Astrocyte (in vitro differentiated cells and primary cell): ENCODE data around the gene TEKT3. TPM values are rescaled to one million over a fixed set of nuclear protein-coding genes. Genes with fewer than 3 reads are reported as not detected.
A peak's percentile ranks its signal among the peaks of the same experiment; 100 is the strongest.

ENCODE experiments used
- DNase-seq: peaks from one replicate; pipeline ENCODE4 v3.0.0-alpha.2; 2010; ENCODE audit warnings: low read depth
- FAIRE-seq: peaks from 2 replicates; lab custom pipeline; 2011; peaks lifted over from hg19 to GRCh38; lab: Jason Lieb, UNC
- H2AFZ ChIP-seq: 2 replicates; pipeline ENCODE4 v1.6.0; 2012; ENCODE audit warnings: low read depth, low read length, inconsistent platforms
- H3K27ac ChIP-seq: 2 replicates; pipeline ENCODE4 v1.5.1; 2011; ENCODE audit warnings: low read depth, low read length, inconsistent platforms
- H3K27me3 ChIP-seq: 2 replicates; pipeline ENCODE4 v1.6.0; 2011; ENCODE audit warnings: low read length, inconsistent platforms; ENCODE audit not compliant: insufficient read depth
- H3K36me3 ChIP-seq: 2 replicates; pipeline ENCODE4 v1.5.1; 2011; ENCODE audit warnings: low read length, inconsistent platforms; ENCODE audit not compliant: insufficient read depth
- H3K4me1 ChIP-seq: 2 replicates; pipeline ENCODE4 v1.5.1; 2011; ENCODE audit warnings: low read length, inconsistent platforms; ENCODE audit not compliant: insufficient read depth
- H3K4me2 ChIP-seq: 2 replicates; pipeline ENCODE4 v1.6.0; 2012; ENCODE audit warnings: low read length, inconsistent platforms
- H3K4me3 ChIP-seq: 2 replicates; pipeline ENCODE4 v1.5.1; 2011; ENCODE audit warnings: low read depth, mild to moderate bottlenecking, low read length, inconsistent platforms; ENCODE audit not compliant: insufficient read depth
- H3K79me2 ChIP-seq: 2 replicates; pipeline ENCODE4 v1.6.0; 2012; ENCODE audit warnings: mild to moderate bottlenecking, low read length, inconsistent platforms; ENCODE audit not compliant: insufficient read depth
- H3K9ac ChIP-seq: 2 replicates; pipeline ENCODE4 v1.6.0; 2012; ENCODE audit warnings: mild to moderate bottlenecking, low read length, inconsistent platforms
- H3K9me3 ChIP-seq: 2 replicates; pipeline ENCODE4 v1.5.1; 2012; ENCODE audit warnings: low read depth, mild to moderate bottlenecking, low read length, inconsistent platforms; ENCODE audit not compliant: insufficient read depth
- H4K20me1 ChIP-seq: 2 replicates; pipeline ENCODE4 v1.6.0; 2012; ENCODE audit warnings: low read length, inconsistent platforms; ENCODE audit not compliant: insufficient read depth
- H3K27ac Mint-ChIP-seq: one replicate; pipeline ENCODE4 v1.8.0; 2021; ENCODE audit warnings: mild to moderate bottlenecking, mixed read lengths; ENCODE audit not compliant: unreplicated experiment
- H3K27me3 Mint-ChIP-seq: one replicate; pipeline ENCODE4 v1.8.0; 2021; ENCODE audit warnings: low read depth, mixed read lengths; ENCODE audit not compliant: unreplicated experiment
- H3K36me3 Mint-ChIP-seq: one replicate; pipeline ENCODE4 v1.8.0; 2021; ENCODE audit warnings: low read depth, mixed read lengths; ENCODE audit not compliant: unreplicated experiment
- H3K4me1 Mint-ChIP-seq: one replicate; pipeline ENCODE4 v1.8.0; 2021; ENCODE audit warnings: low read depth, mixed read lengths; ENCODE audit not compliant: unreplicated experiment
- H3K4me3 Mint-ChIP-seq: one replicate; pipeline ENCODE4 v1.8.0; 2021; ENCODE audit warnings: mild to moderate bottlenecking, moderate library complexity, mixed read lengths; ENCODE audit not compliant: unreplicated experiment
- H3K9me3 Mint-ChIP-seq: one replicate; pipeline ENCODE4 v1.8.0; 2021; ENCODE audit warnings: mild to moderate bottlenecking, mixed read lengths; ENCODE audit not compliant: unreplicated experiment
- EZH2 ChIP-seq: IDR thresholded peaks from 2 replicates; pipeline ENCODE4 v1.6.1; 2012; ENCODE audit warnings: mild to moderate bottlenecking, low read length, inconsistent platforms; ENCODE audit not compliant: insufficient read depth
- total RNA-seq: library from RNA; stranded (reverse); gene quantifications from 2 replicates; pipeline ENCODE4 v1.2.1, GENCODE V29; 2021
- TF ChIP-seq, protein P1 (sequence below): IDR thresholded peaks from 2 replicates; pipeline ENCODE4 v1.5.1; 2011; ENCODE audit warnings: low read depth, mild to moderate bottlenecking, inconsistent platforms, low read length, moderate library complexity; ENCODE audit not compliant: insufficient read depth

The TEKT3 gene
- total RNA-seq, 1 donor from 2014 or later, result not detected

DNA sequence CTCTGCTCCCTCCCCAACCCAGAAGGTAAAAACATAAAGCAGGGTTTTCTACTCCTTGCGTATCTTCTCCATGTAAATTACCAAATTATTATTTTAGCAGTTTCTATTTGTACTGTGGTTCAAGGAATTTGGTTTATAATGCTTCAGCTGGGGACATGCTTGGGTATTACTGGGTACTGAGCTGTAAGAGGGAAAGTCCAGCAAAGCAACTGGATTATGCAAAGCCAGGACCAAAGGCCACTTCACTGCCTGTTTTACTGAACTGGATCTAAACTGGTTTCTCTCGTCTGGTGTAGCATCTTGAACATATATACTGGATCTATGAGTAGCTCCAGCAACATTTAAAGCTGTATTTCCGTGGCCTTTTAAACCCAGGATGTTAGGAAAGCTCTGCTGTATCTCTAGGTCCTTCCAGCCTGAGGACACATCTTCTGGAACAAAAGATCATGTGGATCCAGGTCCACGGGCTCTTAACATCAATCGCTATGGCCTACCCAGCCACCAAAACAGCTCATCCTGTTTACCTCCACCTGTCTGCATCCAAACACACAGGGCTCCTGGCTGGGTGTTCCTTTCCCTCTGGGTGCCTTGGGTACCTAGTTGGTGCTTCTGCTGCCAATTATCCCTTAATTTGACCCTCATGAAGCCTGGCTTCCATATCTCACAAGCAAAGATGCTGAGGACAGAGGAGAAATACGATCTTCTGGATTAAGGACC lies 83.4 kb downstream of the TEKT3 start:
- Histone ChIP-seq H3K4me2 (peak overlapping the region; percentile 67), H3K36me3 (no peaks in the 10 kb centered on the region), H3K9ac (peak overlapping the region; percentile 20), H3K9me3 (no peaks in the 10 kb centered on the region), H3K4me1 (peaks cover 37% of the 10 kb centered on the region), H3K27me3 (no peaks in the 10 kb centered on the region), H3K4me3 (no peak overlapping the region), H3K79me2 (peaks cover 35% of the 10 kb centered on the region), H3K27ac (no peak overlapping the region), H2AFZ (peak overlapping the region; percentile 25), H4K20me1 (peaks cover 30% of the 10 kb centered on the region)
- no peak for TF ChIP-seq EZH2
- TF ChIP-seq, protein P1, sequence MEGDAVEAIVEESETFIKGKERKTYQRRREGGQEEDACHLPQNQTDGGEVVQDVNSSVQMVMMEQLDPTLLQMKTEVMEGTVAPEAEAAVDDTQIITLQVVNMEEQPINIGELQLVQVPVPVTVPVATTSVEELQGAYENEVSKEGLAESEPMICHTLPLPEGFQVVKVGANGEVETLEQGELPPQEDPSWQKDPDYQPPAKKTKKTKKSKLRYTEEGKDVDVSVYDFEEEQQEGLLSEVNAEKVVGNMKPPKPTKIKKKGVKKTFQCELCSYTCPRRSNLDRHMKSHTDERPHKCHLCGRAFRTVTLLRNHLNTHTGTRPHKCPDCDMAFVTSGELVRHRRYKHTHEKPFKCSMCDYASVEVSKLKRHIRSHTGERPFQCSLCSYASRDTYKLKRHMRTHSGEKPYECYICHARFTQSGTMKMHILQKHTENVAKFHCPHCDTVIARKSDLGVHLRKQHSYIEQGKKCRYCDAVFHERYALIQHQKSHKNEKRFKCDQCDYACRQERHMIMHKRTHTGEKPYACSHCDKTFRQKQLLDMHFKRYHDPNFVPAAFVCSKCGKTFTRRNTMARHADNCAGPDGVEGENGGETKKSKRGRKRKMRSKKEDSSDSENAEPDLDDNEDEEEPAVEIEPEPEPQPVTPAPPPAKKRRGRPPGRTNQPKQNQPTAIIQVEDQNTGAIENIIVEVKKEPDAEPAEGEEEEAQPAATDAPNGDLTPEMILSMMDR, result no peak
- Mint-ChIP-seq H3K36me3 (peaks cover 26% of the 10 kb centered on the region), H3K4me1 (peaks cover 15% of the 10 kb centered on the region), H3K4me3 (no peak overlapping the region), H3K27ac (no peak overlapping the region), H3K9me3 (no peaks in the 10 kb centered on the region), H3K27me3 (no peaks in the 10 kb centered on the region)
- DNase-seq (no peak), FAIRE-seq (no peak)

DNA sequence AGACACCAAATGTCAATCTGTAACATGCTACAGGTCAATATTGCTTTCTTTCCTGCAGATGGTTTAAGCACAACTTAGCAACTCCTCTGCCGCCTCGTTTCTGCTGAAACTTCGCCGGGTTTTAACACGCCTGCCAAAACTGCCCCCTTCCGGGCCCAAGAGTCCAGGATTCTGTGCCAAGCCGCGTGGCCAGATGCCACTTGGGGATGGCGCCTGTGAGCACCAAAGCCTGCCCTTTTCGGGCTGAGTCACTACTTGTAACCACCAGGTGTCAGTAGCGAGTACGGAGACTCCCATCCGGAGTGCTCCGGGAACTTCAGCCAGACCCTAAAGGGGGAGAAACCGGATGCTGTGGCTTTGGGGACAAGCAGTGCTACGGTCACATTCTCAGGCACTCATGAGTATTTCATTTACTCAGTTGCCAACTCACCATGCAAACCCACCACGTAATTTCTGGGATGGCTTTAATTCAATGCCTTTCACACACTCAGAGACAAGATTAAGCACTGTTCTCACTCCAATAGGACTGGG lies 84.1 kb downstream of the TEKT3 start:
- peak overlapping the region; percentile 20 for H3K4me3 ChIP-seq
- no peaks in the 10 kb centered on the region for H3K27me3 Mint-ChIP-seq
- H4K20me1 ChIP-seq, result peaks cover 30% of the 10 kb centered on the region
- peak overlapping the region; percentile 44 for H3K27ac Mint-ChIP-seq
- H3K79me2 ChIP-seq, result peaks cover 41% of the 10 kb centered on the region
- peak; percentile 55 for DNase-seq
- no peaks in the 10 kb centered on the region for H3K27me3 ChIP-seq
- FAIRE-seq, result peak; percentile 34
- H3K9ac ChIP-seq, result peak overlapping the region; percentile 20
- H3K27ac ChIP-seq, result no peak overlapping the region
- no peaks in the 10 kb centered on the region for H3K9me3 Mint-ChIP-seq
- TF ChIP-seq, protein P1, result peak; percentile 85
- no peak for TF ChIP-seq EZH2
- no peaks in the 10 kb centered on the region for H3K36me3 ChIP-seq
- peaks cover 32% of the 10 kb centered on the region for H3K4me1 ChIP-seq
- peak overlapping the region; percentile 67 for H3K4me2 ChIP-seq
- H3K4me3 Mint-ChIP-seq, result peak overlapping the region; percentile 58
- H3K9me3 ChIP-seq, result no peaks in the 10 kb centered on the region
- H3K4me1 Mint-ChIP-seq, result peaks cover 14% of the 10 kb centered on the region
- H2AFZ ChIP-seq, result peak overlapping the region; percentile 25
- peaks cover 26% of the 10 kb centered on the region for H3K36me3 Mint-ChIP-seq

DNA sequence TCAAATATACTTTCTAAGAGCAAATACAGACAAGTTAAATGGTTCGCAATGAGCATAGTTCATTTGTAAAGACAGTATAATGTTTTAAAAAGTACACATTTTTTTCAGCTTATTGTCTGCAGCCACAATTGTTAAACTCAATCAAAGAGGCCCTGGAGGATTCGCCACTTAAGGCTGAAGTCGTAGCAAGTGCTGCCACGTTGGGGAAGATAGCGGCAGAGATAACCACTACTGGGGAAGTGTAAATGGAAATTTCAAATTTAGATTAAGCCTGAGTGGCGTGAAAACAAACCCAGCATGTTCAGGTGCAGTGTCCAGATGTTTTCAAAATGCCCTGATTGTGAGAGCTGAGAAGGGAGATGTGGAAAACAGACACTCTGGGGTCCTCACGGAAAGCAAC lies 84.7 kb downstream of the TEKT3 start:
- Histone ChIP-seq H3K27me3 (no peaks in the 10 kb centered on the region), H3K9me3 (no peaks in the 10 kb centered on the region), H3K9ac (peak overlapping the region; percentile 20), H3K4me2 (peak overlapping the region; percentile 67), H4K20me1 (peaks cover 30% of the 10 kb centered on the region), H3K79me2 (peaks cover 44% of the 10 kb centered on the region), H3K36me3 (peaks cover 2% of the 10 kb centered on the region), H3K4me3 (no peak overlapping the region), H2AFZ (no peak overlapping the region), H3K27ac (no peak overlapping the region), H3K4me1 (peaks cover 32% of the 10 kb centered on the region)
- Mint-ChIP-seq H3K4me3 (no peak overlapping the region), H3K27me3 (no peaks in the 10 kb centered on the region), H3K36me3 (peaks cover 26% of the 10 kb centered on the region), H3K27ac (no peak overlapping the region), H3K9me3 (no peaks in the 10 kb centered on the region), H3K4me1 (peaks cover 11% of the 10 kb centered on the region)
- TF ChIP-seq, protein P1, result no peak
- TF ChIP-seq EZH2, result no peak
- FAIRE-seq (no peak), DNase-seq (no peak)
